OCI-LY1 (cell line): ENCODE data around the gene TRIM68.

Experiments used
- H2AFZ ChIP-seq: fragments of 200-600 bp; sonication (generic), shearing (Covaris generic); 2 replicates; pipeline ENCODE4 v1.6.0; 2014; ENCODE audit warnings: antibody characterized with exemption, mild to moderate bottlenecking, low read length
- H3F3A ChIP-seq: fragments of 200-600 bp; sonication (generic), shearing (Covaris generic); 2 replicates; pipeline ENCODE4 v1.6.0; 2014; ENCODE audit warnings: mild to moderate bottlenecking, antibody characterized with exemption, low read length, moderate library complexity; ENCODE audit not compliant: insufficient read depth
- H3K27ac ChIP-seq: fragments of 200-600 bp; sonication (generic); 2 replicates; pipeline ENCODE4 v1.5.1; 2014; ENCODE audit warnings: low read length, mixed run types, mild to moderate bottlenecking, low read depth; ENCODE audit not compliant: poor library complexity, severe bottlenecking
- H3K27me3 ChIP-seq: fragments of 200-600 bp; sonication (generic); 2 replicates; pipeline ENCODE4 v1.6.0; 2014; ENCODE audit warnings: antibody characterized with exemption, mild to moderate bottlenecking, low read length, moderate library complexity; ENCODE audit not compliant: insufficient read depth
- H3K36me3 ChIP-seq: fragments of 200-600 bp; sonication (generic); 2 replicates; pipeline ENCODE4 v1.6.1; 2014; ENCODE audit warnings: mild to moderate bottlenecking, antibody characterized with exemption, low read length, moderate library complexity, mixed read lengths; ENCODE audit not compliant: insufficient read depth
- H3K4me1 ChIP-seq: fragments of 200-600 bp; sonication (generic); 2 replicates; pipeline ENCODE4 v1.5.1; 2014; ENCODE audit warnings: mild to moderate bottlenecking, low read length, moderate library complexity; ENCODE audit not compliant: insufficient read depth, severe bottlenecking
- H3K4me2 ChIP-seq: fragments of 200-600 bp; sonication (generic), shearing (Covaris generic); 2 replicates; pipeline ENCODE4 v1.6.1; 2014; ENCODE audit warnings: low read length
- H3K4me3 ChIP-seq: fragments of 200-600 bp; sonication (generic); 2 replicates; pipeline ENCODE4 v1.5.1; 2014; ENCODE audit warnings: low read length, low read depth, mild to moderate bottlenecking, mixed read lengths; ENCODE audit not compliant: poor library complexity, severe bottlenecking
- H3K79me2 ChIP-seq: fragments of 200-600 bp; shearing (Covaris generic); 2 replicates; pipeline ENCODE4 v1.6.1; 2016; ENCODE audit warnings: mixed run types, low read length, mixed read lengths; ENCODE audit not compliant: insufficient read depth
- H3K9ac ChIP-seq: fragments of 200-600 bp; sonication (generic), shearing (Covaris generic); 2 replicates; pipeline ENCODE4 v1.6.1; 2014; ENCODE audit warnings: mild to moderate bottlenecking, low read length, mixed read lengths
- H3K9me2 ChIP-seq: fragments of 200-600 bp; sonication (generic), shearing (Covaris generic); 2 replicates; pipeline ENCODE4 v1.6.1; 2014; ENCODE audit warnings: low read depth, mild to moderate bottlenecking, low read length, mixed read lengths
- H3K9me3 ChIP-seq: fragments of 200-600 bp; shearing (Covaris generic); 2 replicates; pipeline ENCODE4 v1.6.1; 2014; ENCODE audit warnings: low read length, mixed read lengths
- H4K20me1 ChIP-seq: fragments of 200-600 bp; sonication (generic), shearing (Covaris generic); 2 replicates; pipeline ENCODE4 v1.6.0; 2016; ENCODE audit warnings: mild to moderate bottlenecking, low read length; ENCODE audit not compliant: insufficient read depth
- EZH2 ChIP-seq: fragments of 200-600 bp; sonication (generic), shearing (Covaris generic); IDR thresholded peaks from 2 replicates; pipeline ENCODE4 v1.8.0; 2017; ENCODE audit warnings: borderline replicate concordance, mixed run types, mild to moderate bottlenecking, antibody characterized with exemption, low read length, moderate library complexity, mixed read lengths
- TF ChIP-seq, protein P1 (sequence below): fragments of 200-600 bp; sonication (generic), shearing (Covaris generic); IDR thresholded peaks from 2 replicates; pipeline ENCODE4 v1.5.1; 2017; ENCODE audit warnings: mild to moderate bottlenecking, antibody characterized with exemption, low read length, moderate library complexity, mixed read lengths

Gene TRIM68

DNA sequence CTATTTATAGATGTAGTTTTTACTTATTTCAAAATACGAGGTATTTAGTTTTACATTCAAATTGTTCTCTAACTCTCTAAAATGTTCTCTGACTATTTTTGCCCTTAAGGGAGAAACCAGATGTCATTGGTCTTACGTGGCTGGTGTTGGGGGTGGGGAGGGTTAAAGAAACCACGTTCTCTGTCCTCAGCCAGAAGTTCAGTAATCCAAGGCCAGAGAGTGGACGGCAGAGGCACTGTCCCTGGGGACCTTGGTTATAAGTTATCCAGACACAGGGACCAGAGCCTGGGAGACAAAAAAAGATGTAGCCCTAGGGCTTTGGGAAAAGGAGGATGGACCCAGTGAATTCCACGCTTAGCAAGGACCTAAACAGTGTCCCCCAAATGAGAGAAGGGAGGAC, 35.0 kb upstream of the TRIM68 start:
- Histone ChIP-seq H3K79me2 (no peaks in the 10 kb centered on the region), H4K20me1 (no peaks in the 10 kb centered on the region), H3K27me3 (no peaks in the 10 kb centered on the region), H3K4me1 (no peaks in the 10 kb centered on the region), H3K36me3 (no peaks in the 10 kb centered on the region), H3F3A (no peaks in the 10 kb centered on the region), H3K9me2 (no peaks in the 10 kb centered on the region), H3K4me3 (no peak overlapping the region), H3K27ac (no peak overlapping the region), H3K4me2 (no peak overlapping the region), H3K9ac (no peak overlapping the region), H2AFZ (no peak overlapping the region), H3K9me3 (no peaks in the 10 kb centered on the region)
- no peak for TF ChIP-seq EZH2
- TF ChIP-seq, protein P1, sequence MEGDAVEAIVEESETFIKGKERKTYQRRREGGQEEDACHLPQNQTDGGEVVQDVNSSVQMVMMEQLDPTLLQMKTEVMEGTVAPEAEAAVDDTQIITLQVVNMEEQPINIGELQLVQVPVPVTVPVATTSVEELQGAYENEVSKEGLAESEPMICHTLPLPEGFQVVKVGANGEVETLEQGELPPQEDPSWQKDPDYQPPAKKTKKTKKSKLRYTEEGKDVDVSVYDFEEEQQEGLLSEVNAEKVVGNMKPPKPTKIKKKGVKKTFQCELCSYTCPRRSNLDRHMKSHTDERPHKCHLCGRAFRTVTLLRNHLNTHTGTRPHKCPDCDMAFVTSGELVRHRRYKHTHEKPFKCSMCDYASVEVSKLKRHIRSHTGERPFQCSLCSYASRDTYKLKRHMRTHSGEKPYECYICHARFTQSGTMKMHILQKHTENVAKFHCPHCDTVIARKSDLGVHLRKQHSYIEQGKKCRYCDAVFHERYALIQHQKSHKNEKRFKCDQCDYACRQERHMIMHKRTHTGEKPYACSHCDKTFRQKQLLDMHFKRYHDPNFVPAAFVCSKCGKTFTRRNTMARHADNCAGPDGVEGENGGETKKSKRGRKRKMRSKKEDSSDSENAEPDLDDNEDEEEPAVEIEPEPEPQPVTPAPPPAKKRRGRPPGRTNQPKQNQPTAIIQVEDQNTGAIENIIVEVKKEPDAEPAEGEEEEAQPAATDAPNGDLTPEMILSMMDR, result no peak

DNA sequence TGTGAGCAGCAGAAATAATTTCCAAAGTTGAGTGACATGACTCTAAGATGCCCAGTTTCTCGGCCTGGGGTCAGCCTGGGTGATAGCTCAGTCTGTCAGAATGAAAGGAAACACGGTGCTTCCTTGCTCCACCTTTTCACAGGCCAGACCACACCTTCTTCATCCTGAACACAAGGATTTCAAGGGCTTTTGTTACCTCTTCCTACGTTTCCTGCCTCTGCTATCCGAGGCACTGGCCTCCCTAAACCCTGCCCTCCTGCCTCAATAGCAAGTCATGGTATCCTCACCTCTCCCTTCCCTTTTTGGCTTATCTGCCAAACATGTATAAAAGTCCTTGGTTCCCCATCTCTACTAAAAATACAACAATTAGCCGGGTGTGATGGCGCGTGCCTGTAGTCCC, 34.0 kb upstream of the TRIM68 start:
- Histone ChIP-seq H3K9me3 (no peaks in the 10 kb centered on the region), H3K4me2 (no peak overlapping the region), H3K27me3 (no peaks in the 10 kb centered on the region), H3K4me1 (no peaks in the 10 kb centered on the region), H3K4me3 (no peak overlapping the region), H3K36me3 (no peaks in the 10 kb centered on the region), H3F3A (no peaks in the 10 kb centered on the region), H3K9me2 (no peaks in the 10 kb centered on the region), H2AFZ (no peak overlapping the region), H3K9ac (no peak overlapping the region), H3K27ac (no peak overlapping the region), H4K20me1 (no peaks in the 10 kb centered on the region), H3K79me2 (no peaks in the 10 kb centered on the region)
- no peak for TF ChIP-seq EZH2
- TF ChIP-seq, protein P1, result no peak

DNA sequence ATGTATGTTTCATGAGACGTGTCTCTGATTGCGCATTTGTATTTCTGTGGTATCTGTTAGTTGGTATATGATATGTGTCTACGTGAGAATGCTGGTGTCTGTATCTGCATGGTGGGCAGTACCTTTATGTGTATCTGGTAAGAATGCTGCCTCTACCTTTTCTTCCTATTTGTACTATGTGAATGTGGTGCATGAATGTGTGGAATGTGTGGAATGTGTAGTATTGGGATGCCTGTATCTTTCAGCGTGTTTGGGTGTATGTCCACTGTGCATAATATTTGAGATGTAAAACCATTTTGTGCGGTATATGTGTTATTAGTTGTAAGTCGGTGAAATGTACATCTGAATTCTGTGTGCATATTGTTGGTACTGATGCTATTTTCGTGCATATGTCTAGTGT, 33.5 kb upstream of the TRIM68 start:
- Histone ChIP-seq H3K79me2 (no peaks in the 10 kb centered on the region), H3K36me3 (no peaks in the 10 kb centered on the region), H3K27ac (no peak overlapping the region), H3K9me3 (no peaks in the 10 kb centered on the region), H3K4me1 (no peaks in the 10 kb centered on the region), H4K20me1 (no peaks in the 10 kb centered on the region), H3K4me3 (no peak overlapping the region), H2AFZ (no peak overlapping the region), H3K4me2 (no peak overlapping the region), H3K9ac (no peak overlapping the region), H3F3A (no peaks in the 10 kb centered on the region), H3K9me2 (no peaks in the 10 kb centered on the region), H3K27me3 (no peaks in the 10 kb centered on the region)
- no peak for TF ChIP-seq EZH2
- TF ChIP-seq, protein P1, result no peak
